NCI-H774 (cell line): Measurements from ENCODE around the gene PIGC.
A peak's percentile ranks its signal among the peaks of the same experiment; 100 is the strongest.

ENCODE experiments used
- DNase-seq: peaks from one replicate; lab custom pipeline; 2025; lab: John Stamatoyannopoulos, UW

The PIGC gene

DNA sequence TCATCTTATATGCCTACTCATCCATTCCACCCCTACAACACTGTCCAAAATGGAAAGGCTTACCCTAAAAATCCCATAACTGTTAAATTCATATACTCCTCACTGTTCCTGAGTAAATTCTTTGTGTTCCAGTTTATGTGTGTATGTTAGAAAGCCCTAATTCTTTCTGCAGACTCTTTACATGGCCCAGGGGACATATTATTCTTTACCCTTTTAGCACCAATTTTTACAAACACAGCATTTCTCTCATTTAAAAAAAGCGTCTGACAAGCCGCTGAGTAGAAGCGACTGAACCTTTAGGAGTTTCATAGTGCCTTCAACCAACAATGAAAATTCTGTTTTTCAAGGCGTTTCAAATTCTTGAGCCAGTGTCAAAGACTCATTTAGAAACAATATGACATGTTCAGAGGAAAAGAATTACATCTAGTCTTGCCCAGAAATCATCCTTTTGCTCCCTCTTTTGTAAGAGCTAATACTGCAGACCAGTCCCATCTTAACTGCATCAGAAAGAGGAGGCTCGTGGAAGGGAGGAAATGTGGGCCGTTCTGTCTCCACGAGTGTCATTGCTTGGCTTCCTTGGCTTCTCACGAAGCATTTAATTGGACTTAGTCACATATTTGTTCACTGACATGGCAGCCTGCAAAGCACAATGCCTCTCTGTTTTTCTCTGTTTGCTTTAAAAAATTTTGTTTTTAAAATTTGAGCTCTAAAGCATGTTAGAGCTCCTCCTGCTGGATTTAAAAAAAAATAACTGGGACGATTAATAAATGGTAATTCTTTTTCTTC, 44.7 kb downstream of the PIGC start:
- peak; percentile 71 for DNase-seq

DNA sequence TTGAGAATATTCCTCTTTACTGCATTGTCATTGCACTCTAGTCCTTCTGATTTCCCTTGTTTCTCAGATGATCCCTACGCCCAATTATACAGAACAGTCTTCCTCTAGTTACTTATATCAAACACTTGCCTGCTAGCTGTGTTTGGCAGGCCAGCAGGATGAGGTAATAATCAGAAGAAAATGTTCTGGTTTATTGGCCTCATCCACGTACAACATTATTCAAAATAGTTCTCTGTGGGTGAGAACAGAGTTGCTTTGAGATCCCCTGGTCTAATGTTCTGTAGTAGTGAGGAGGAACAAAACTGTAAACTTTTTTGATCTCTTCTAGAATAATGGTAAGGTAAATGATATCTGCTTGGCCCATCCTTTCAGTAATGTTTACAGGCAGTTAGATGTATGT, 45.7 kb downstream of the PIGC start:
- DNase-seq: no peak

DNA sequence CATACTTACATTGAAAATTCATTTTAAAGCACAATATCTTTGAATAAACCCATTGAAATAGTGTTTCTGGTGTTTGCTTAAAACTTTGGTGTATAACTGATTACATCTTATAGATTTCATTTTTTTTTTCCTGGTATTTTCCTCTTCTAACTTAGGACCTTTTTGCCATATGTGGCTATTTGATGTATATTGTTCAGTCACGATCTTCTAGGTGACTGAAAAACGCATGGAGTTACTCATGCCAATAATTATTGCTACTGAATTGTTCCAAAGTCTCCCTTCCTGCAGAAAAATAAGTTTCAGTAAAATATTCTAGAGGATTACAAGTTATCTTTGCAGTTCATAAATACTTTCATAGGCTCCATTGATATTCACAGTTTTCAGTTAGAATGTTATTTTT, 46.2 kb downstream of the PIGC start:
- no peak for DNase-seq

DNA sequence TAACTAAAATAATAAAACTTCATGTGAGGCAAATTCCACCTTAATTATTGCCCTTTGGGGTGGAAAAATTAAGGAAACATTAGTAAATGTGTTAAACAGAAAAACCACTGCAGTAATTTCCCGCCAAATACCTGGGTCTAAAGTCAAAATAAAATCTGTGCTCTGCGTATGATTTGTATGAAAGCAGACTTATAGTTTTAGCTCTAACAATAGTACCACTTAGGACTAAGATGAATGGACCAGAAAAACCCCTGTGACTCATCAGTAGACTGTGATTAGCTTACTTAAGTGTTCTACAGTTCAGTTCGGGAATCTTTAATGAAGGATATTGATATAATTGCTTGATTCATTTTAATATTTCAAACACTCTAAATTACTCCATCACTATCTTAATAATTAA, 46.6 kb downstream of the PIGC start:
- no peak for DNase-seq

DNA sequence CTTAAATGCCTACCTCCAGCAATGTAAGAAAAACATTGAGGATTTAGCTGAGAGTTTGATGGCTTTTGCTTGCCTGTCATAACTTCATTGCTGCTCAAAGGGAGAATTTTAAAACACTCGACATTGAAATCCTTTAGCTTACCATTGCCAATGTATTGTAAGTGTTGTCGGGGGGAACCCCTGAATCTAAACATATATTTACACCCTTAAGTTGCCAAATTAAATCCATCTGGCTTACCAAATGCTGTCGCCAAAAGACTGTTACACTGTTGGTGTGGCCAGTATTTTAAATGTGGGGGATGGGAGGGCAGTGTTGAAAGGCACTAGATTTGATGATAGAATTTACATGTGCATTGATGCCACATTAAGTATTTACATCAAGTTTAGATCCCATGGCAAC, 48.3 kb downstream of the PIGC start:
- DNase-seq: no peak

DNA sequence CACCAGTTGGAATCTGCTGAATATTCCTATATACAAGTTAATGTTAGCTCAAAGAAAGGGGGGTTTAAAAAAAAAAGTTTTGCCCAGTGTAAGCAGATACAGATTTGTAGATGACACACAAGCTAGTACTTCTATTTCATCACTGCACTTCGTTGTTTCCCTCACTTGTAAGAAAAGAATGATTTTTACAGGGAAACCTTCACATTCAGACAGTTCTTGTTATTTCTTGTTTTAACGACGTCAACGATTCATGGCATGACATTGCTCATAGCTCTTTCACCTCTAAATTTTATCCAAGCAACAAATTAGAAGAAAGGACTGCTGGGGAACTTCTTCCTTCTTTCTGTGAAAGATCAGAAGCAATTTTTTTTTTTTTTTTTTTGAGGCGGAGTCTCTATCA, 49.1 kb downstream of the PIGC start:
- no peak for DNase-seq

DNA sequence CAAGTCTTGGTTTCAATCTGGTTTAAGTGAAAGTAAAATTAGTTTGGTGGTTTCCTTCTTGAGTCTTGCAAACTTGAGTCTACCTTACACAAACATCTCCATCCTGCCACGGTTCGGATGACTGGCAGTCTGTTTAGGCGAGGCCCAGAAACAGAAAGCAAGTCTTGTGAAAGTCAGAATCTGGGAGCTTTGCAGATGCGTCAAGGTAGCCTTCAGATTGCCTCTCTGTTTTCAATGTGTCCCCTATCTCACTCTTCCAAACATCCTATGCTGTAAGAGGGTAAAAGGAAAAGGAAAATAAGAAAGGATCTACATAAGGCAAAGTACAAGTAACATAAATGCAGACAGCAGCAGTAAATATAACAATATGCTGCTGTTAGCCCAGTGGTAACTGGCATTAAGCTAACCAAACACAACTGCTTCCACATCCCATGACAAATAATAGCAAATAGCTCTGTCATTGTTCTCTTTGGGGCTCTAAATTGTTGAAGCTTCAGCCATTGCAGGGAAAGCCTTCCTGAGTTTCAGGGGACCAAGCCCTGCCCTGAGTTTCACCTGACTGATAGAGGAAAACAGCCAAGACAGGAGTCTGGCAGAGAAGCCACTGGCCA, 49.6 kb downstream of the PIGC start:
- no peak for DNase-seq

DNA sequence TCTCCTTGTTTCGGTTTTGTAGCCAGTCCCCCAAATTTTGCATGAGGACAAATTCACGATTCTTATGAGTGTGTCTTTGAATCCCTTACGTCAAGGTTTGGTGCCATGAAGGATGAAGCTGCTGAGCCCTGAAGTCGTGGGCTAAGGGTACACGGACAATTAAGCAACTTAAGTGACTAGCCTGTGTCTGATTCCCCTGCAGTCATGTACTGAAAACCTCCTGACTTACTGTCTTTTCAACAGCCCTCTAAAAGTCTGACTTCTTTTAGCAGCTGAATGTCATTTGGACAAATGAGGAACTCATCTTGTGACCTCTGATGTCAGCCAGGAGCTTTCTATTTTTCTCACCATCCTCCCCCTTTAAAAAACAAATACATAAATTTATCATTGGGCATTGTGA, 50.5 kb downstream of the PIGC start:
- no peak for DNase-seq

DNA sequence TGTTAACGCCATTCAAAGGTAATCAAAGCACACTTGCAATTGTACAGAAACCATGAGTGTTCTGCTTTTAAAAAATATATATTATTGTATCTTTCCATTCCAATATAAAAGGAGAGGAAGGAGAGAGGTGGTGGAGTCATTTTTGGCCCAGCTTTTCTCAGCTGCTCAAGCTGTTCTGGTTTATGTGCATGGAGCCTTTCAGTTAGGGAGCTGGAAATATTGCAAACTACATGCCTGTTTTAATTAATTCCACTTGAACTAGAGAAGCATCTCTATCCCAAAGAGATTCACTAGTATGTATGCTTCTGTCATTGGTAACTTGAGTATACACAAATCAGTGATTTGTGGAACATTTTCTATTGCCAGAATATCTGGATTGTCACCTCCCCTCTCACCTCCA, 51.9 kb downstream of the PIGC start:
- no peak for DNase-seq
